ENCODE data around the gene SFMBT2.

The SFMBT2 gene

GRCh38 chr10:7405637-7406036 is 5.2 kb downstream of the SFMBT2 start:
- H3K4me3 ChIP-seq (ENCODE audit: low read depth, low read length) = no peak overlapping the region
- in situ Hi-C loops (cut with HindIII; ENCODE audit: low sequenced_read_pairs) = loop anchor here (10.0 kb wide), 1 partner anchor 141 kb away; no protein-coding TSS in a partner anchor
- TF ChIP-seq CTCF (IDR thresholded peaks at IDR 0.05; ENCODE audit: low read depth, low read length) = no peak
- DNase-seq (ENCODE audit: low read depth, low spot score) = no peak

- DNase-seq (ENCODE audit: low read depth, low spot score) = no peak
- no peak overlapping the region for H3K4me3 ChIP-seq (ENCODE audit: low read depth, low read length)
- no peak for TF ChIP-seq CTCF (IDR thresholded peaks at IDR 0.05; ENCODE audit: low read depth, low read length)
- in situ Hi-C loops (cut with HindIII; ENCODE audit: low sequenced_read_pairs) = loop anchor here (10.0 kb wide), 1 partner anchor 139 kb away; no protein-coding TSS in a partner anchor
Observed at GRCh38 chr10:7403620-7404019, 7.2 kb downstream of the SFMBT2 start.

- DNase-seq (ENCODE audit: low read depth, low spot score) = no peak
- no peak overlapping the region for H3K4me3 ChIP-seq (ENCODE audit: low read depth, low read length)
- no peak for TF ChIP-seq CTCF (IDR thresholded peaks at IDR 0.05; ENCODE audit: low read depth, low read length)
- in situ Hi-C loops (cut with HindIII; ENCODE audit: low sequenced_read_pairs) = loop anchor here (10.0 kb wide), 1 partner anchor 137 kb away; no protein-coding TSS in a partner anchor
Observed at GRCh38 chr10:7401782-7402181, 9.1 kb downstream of the SFMBT2 start.

GRCh38 chr10:7401156-7401555 is 9.7 kb downstream of the SFMBT2 start:
- no peak for DNase-seq (ENCODE audit: low read depth, low spot score)
- in situ Hi-C loops (cut with HindIII; ENCODE audit: low sequenced_read_pairs) = loop anchor here (10.0 kb wide), 1 partner anchor 136 kb away; no protein-coding TSS in a partner anchor
- TF ChIP-seq CTCF (IDR thresholded peaks at IDR 0.05; ENCODE audit: low read depth, low read length) = no peak
- H3K4me3 ChIP-seq (ENCODE audit: low read depth, low read length) = no peak overlapping the region

GRCh38 chr10:7400068-7400715 is 10.6 kb downstream of the SFMBT2 start:
- in situ Hi-C loops (cut with HindIII; ENCODE audit: low sequenced_read_pairs) = loop anchor here (10.0 kb wide), 1 partner anchor 135 kb away; no protein-coding TSS in a partner anchor
- no peak for DNase-seq (ENCODE audit: low read depth, low spot score)
- H3K4me3 ChIP-seq (ENCODE audit: low read depth, low read length) = no peak overlapping the region
- no peak for TF ChIP-seq CTCF (IDR thresholded peaks at IDR 0.05; ENCODE audit: low read depth, low read length)

- no peak for DNase-seq (ENCODE audit: low read depth, low spot score)
- TF ChIP-seq CTCF (IDR thresholded peaks at IDR 0.05; ENCODE audit: low read depth, low read length) = no peak
Observed at GRCh38 chr10:7399533-7399932, 11.3 kb downstream of the SFMBT2 start.

More at GRCh38 chr10:7399533-7399932, 11.3 kb downstream of the SFMBT2 start:
- no peak overlapping the region for H3K4me3 ChIP-seq (ENCODE audit: low read depth, low read length)
- in situ Hi-C loops (cut with HindIII; ENCODE audit: low sequenced_read_pairs) = no loop called here
